ENCODE results near the gene CCDC137.

Gene CCDC137

GRCh38 chr17:81652906-81653771, 13.4 kb upstream of the CCDC137 start:
- peaks cover 7% of the 10 kb centered on the region for H3K9me3 ChIP-seq
- H3K36me3 ChIP-seq, result no peaks in the 10 kb centered on the region
- peak overlapping the region; percentile 37 to 50 for H3K4me3 ChIP-seq (ENCODE audit: low read depth in 1 of 2, low read length in 1 of 2)
- no peak for TF ChIP-seq CTCF (IDR thresholded peaks at IDR 0.05)
- H3K27ac ChIP-seq, result no peak overlapping the region
- peaks cover 10% of the 10 kb centered on the region in 2 experiments for H3K4me1 ChIP-seq (ENCODE audit: control insufficient read depth in 1 of 2, insufficient read depth in 1 of 2, low read depth in 1 of 2, low read length in 1 of 2)
- H3K27me3 ChIP-seq, result peaks cover 42% of the 10 kb centered on the region

DNA sequence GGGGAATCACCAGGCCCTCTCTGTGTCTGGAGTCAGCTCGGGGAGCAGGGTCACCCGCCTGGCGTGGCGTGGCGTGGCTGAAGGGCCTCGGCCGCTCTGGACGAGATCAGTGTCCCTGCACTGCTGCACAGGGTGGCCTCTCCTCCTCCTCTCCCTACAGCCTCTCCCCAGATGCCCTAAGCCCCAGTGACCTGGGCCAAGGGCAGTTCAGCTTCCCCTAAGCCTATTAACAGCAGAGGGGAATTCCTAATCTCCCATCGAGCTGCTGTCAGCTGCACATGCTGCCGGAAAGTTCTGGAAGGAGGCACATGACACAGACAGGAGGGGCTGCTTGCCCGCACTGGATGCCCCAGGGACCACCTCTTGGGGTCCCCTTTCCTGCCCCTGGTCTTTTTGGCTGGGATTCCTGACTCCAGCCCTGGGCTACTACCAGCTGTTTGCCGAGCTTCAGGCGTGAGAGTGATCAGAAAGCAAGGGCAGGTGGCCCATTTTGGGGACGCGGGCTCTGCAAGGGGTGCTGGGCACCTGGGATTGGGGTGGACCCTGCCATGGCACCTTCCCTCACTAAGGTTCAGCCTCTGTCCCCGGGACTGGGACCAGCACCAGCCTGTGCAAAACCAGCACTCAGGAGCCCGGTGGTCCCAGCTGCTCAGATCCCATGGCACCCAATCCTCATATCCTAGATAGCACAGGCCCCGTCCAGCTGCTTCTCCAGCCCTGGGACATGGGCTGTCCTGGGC, 11.0 kb upstream of the CCDC137 start:
- Histone ChIP-seq H3K4me3 (ENCODE audit: low read depth in 1 of 2, low read length in 1 of 2) (no peak overlapping the region), H3K4me1 (ENCODE audit: control insufficient read depth in 1 of 2, insufficient read depth in 1 of 2, low read depth in 1 of 2, low read length in 1 of 2) (peaks cover 10% of the 10 kb centered on the region in 2 experiments), H3K9me3 (no peaks in the 10 kb centered on the region), H3K27ac (no peak overlapping the region), H3K36me3 (no peaks in the 10 kb centered on the region), H3K27me3 (peaks cover 18% of the 10 kb centered on the region)
- no peak for TF ChIP-seq CTCF (IDR thresholded peaks at IDR 0.05)

DNA sequence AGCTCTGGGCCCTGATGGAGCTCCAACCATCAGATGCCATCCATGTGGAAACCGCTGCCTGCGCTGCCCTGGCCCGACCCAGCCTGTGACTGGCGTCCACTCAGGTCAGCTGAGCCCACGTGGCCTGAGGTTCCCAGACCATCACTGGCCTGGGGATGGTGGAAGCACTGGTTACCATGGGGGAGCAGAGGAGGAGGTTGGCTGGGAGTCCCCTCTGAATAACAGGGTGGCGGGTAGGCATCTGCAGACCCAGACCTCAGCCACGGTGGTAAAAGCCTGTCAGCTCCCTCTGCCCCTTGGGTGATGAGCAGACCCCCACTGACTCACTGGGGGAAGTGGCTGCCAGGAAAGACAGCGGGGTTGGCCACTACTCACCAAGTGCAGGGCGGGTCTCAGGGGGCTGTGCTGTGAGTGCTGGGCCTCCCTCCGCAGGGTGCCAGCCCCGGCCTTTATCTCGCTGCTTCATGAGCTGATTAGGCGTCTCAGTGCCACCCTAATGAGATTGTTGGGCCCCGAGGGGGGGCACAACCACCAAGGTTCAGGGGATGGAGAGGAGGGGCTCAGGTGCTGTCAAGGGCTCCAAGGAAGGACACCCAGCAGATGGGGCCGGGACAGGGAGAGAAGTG, 10.3 kb upstream of the CCDC137 start, which contains the start of gene PDE6G:
Gene PDE6G (minus strand): TSS at position 425 of the 626 bp plus-strand sequence. CDS start 3,237 bp downstream, outside the sequence.
- Histone ChIP-seq H3K9me3 (no peaks in the 10 kb centered on the region), H3K27me3 (peaks cover 13% of the 10 kb centered on the region), H3K4me3 (ENCODE audit: low read depth in 1 of 2, low read length in 1 of 2) (no peak within 1 kb of the TSS), H3K4me1 (ENCODE audit: control insufficient read depth in 1 of 2, insufficient read depth in 1 of 2, low read depth in 1 of 2, low read length in 1 of 2) (peaks cover 10% of the 10 kb centered on the region in 2 experiments), H3K27ac (no peak within 1 kb of the TSS), H3K36me3 (no peaks in the 10 kb centered on the region)
- no peak for TF ChIP-seq CTCF (IDR thresholded peaks at IDR 0.05)

GRCh38 chr17:81656835-81657234, 9.7 kb upstream of the CCDC137 start:
- Histone ChIP-seq H3K9me3 (no peaks in the 10 kb centered on the region), H3K36me3 (no peaks in the 10 kb centered on the region), H3K4me3 (ENCODE audit: low read depth in 1 of 2, low read length in 1 of 2) (no peak overlapping the region), H3K27me3 (peaks cover 13% of the 10 kb centered on the region), H3K27ac (no peak overlapping the region), H3K4me1 (ENCODE audit: control insufficient read depth in 1 of 2, insufficient read depth in 1 of 2, low read depth in 1 of 2, low read length in 1 of 2) (peaks cover 10% of the 10 kb centered on the region in 2 experiments)
- TF ChIP-seq CTCF (IDR thresholded peaks at IDR 0.05), result no peak

DNA sequence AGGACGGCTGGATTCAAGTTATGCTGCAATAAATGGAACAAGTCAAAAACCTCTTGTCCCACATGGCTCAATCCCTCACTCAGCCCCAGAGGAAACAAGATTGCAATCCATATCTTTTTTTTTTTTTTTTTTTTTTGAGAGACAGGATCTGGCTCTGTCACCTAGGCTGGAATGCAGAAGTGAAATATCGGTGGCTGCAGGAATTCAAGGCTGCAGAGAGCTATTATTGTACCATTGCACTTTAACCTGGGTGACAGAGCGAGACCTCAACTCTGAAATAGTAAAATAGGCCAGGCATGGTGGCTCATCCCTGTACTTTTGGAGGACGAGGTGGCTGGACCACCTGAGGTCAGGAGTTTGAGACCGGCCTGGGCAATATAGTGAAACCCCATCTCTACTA, 7.5 kb upstream of the CCDC137 start:
- Histone ChIP-seq H3K36me3 (no peaks in the 10 kb centered on the region), H3K4me1 (ENCODE audit: control insufficient read depth in 1 of 2, insufficient read depth in 1 of 2, low read depth in 1 of 2, low read length in 1 of 2) (no peaks in the 10 kb centered on the region), H3K4me3 (ENCODE audit: low read depth in 1 of 2, low read length in 1 of 2) (no peak overlapping the region), H3K27me3 (peaks cover 3% of the 10 kb centered on the region), H3K27ac (no peak overlapping the region), H3K9me3 (no peaks in the 10 kb centered on the region)
- TF ChIP-seq CTCF (IDR thresholded peaks at IDR 0.05), result no peak
